K562 (cell line): ENCODE measurements around the gene MFSD11. TPM values are rescaled to one million over a fixed set of nuclear protein-coding genes. Genes with fewer than 3 reads are reported as not detected.

Experiments used
- ATAC-seq: fragments of 200-7000 bp; cut with Tn5 transposase; 3 replicates; pipeline ENCODE4 v1.9.1; 2020; ENCODE audit warnings: moderate library complexity
- BruUV-seq: library from RNA; stranded (reverse); fragments of 400-500 nt; replicated peaks from 2 replicates; lab custom pipeline; 2021; lab: Mats Ljungman, UMichigan
- CTCF ChIA-PET: fragments of 300-600 bp; formaldehyde crosslinking; extraction: SDS; loops from one replicate; lab custom pipeline; 2021; ENCODE audit warnings: low intra/inter-chr PET ratio; lab: Yijun Ruan, JAX
- POLR2A ChIA-PET: fragments of 300-600, 350-650 bp; sonication (Branson Sonifier 250); formaldehyde crosslinking; extraction: SDS; loops from one replicate; lab custom pipeline; 2021; ENCODE audit warnings: antibody characterized with exemption, inconsistent platforms; lab: Yijun Ruan, JAX
- DNase-seq, 4 experiments: peaks; one replicate each; pipeline versions ENCODE4 v3.0.0 to v3.0.0-alpha.2; 2011 to 2018; ENCODE audit warnings: low spot score in 3 of 4, mixed read lengths in 3 of 4; ENCODE audit errors: extremely low read depth in 1 of 4
- FAIRE-seq: peaks from 2 replicates; lab custom pipeline; 2011; peaks lifted over from hg19 to GRCh38; lab: Jason Lieb, UNC
- H2AFZ ChIP-seq: 2 replicates; pipeline ENCODE4 v1.6.0; 2011; ENCODE audit warnings: low read depth, low read length, control low read depth, inconsistent platforms
- H3K27ac ChIP-seq: fragments of 200-600 bp; 3 replicates; pipeline ENCODE4 v1.8.0; 2011; ENCODE audit warnings: low read depth, mild to moderate bottlenecking, control low read depth, inconsistent platforms, low read length, moderate library complexity, mixed read lengths; ENCODE audit errors: extremely low read depth
- H3K27me3 ChIP-seq, 2 experiments: fragments of 300-600 bp in 1 of 2; 2 replicates in 1 of 2; 3 replicates in 1 of 2; pipeline versions ENCODE4 v1.6.0 to v1.8.0; 2011; ENCODE audit warnings: inconsistent platforms in 2 of 2, low read length in 2 of 2, mild to moderate bottlenecking in 1 of 2, mixed read lengths in 1 of 2, moderate library complexity in 1 of 2; ENCODE audit not compliant: control insufficient read depth in 2 of 2, insufficient read depth in 2 of 2
- H3K36me3 ChIP-seq: fragments of 300-600 bp; 3 replicates; pipeline ENCODE4 v1.8.0; 2011; ENCODE audit warnings: mild to moderate bottlenecking, low read length, inconsistent platforms; ENCODE audit not compliant: control insufficient read depth, insufficient read depth
- H3K4me1 ChIP-seq, 2 experiments: fragments of 200-600 bp in 1 of 2; replicated peaks in 1 of 2; 2 replicates in 1 of 2; 3 replicates in 1 of 2; pipeline versions ENCODE4 v1.5.1 to v1.8.0; 2011; ENCODE audit warnings: inconsistent platforms in 2 of 2, low read length in 2 of 2, mild to moderate bottlenecking in 1 of 2, mixed read lengths in 1 of 2, moderate library complexity in 1 of 2; ENCODE audit not compliant: control insufficient read depth in 2 of 2, insufficient read depth in 2 of 2
- H3K4me2 ChIP-seq: 2 replicates; pipeline ENCODE4 v1.6.1; 2011; ENCODE audit warnings: low read length, control low read depth, inconsistent platforms, mixed read lengths; ENCODE audit not compliant: insufficient read depth
- H3K4me3 ChIP-seq: fragments of 200-600 bp; sonication (generic), shearing (Covaris generic); 2 replicates; pipeline ENCODE4 v1.5.1; 2016; ENCODE audit warnings: control low read depth, inconsistent platforms
- H3K79me2 ChIP-seq: fragments of 200-600 bp; 3 replicates; pipeline ENCODE4 v1.8.0; 2011; ENCODE audit warnings: low read length, inconsistent platforms; ENCODE audit not compliant: control insufficient read depth, insufficient read depth
- H3K9ac ChIP-seq, 2 experiments: 2 replicates each; pipeline versions ENCODE4 v1.6.0 to v1.6.1; 2011; ENCODE audit warnings: low read depth in 2 of 2, low read length in 2 of 2, control low read depth in 1 of 2, inconsistent platforms in 1 of 2, mild to moderate bottlenecking in 1 of 2, mixed read lengths in 1 of 2; ENCODE audit not compliant: insufficient read depth in 1 of 2
- H3K9me1 ChIP-seq: one replicate; pipeline ENCODE4 v1.6.0; 2011; ENCODE audit warnings: inconsistent platforms, mild to moderate bottlenecking, low read length, moderate library complexity; ENCODE audit not compliant: control insufficient read depth, insufficient read depth
- H3K9me3 ChIP-seq: replicated peaks from 2 replicates; pipeline ENCODE4 v1.5.1; 2011; ENCODE audit warnings: low read depth, low read length, inconsistent platforms; ENCODE audit not compliant: control insufficient read depth, insufficient read depth
- H4K20me1 ChIP-seq: replicated peaks from 2 replicates; pipeline ENCODE4 v1.6.1; 2011; ENCODE audit warnings: low read length, inconsistent platforms, mixed read lengths; ENCODE audit not compliant: control insufficient read depth, insufficient read depth
- DEAF1 ChIP-seq: fragments of 450-650 bp; formaldehyde crosslinking; IDR thresholded peaks from 2 replicates; pipeline ENCODE4 v1.4.0; 2020; ENCODE audit warnings: mild to moderate bottlenecking, moderate library complexity
- MTA3 ChIP-seq: fragments of 450-650 bp; formaldehyde crosslinking; IDR thresholded peaks from 2 replicates; pipeline ENCODE4 v1.6.1; 2017; ENCODE audit warnings: mild to moderate bottlenecking, borderline replicate concordance
- NFIC ChIP-seq: fragments of 450-650 bp; IDR thresholded peaks from 2 replicates; pipeline ENCODE4 v1.6.1; 2017; ENCODE audit warnings: mild to moderate bottlenecking, inconsistent platforms
- NFXL1 ChIP-seq: fragments of 450-650 bp; formaldehyde crosslinking; IDR thresholded peaks from 2 replicates; pipeline ENCODE4 v1.4.0; 2021; ENCODE audit warnings: mild to moderate bottlenecking
- STAG1 ChIP-seq: sonication (generic); formaldehyde crosslinking; IDR thresholded peaks from 2 replicates; pipeline ENCODE4 v1.5.0; 2020; ENCODE audit warnings: missing genetic modification reagents, borderline replicate concordance
- ZFX ChIP-seq: sonication (generic); formaldehyde crosslinking; IDR thresholded peaks from 2 replicates; pipeline ENCODE4 v1.8.0; 2022; ENCODE audit warnings: mild to moderate bottlenecking, missing genetic modification reagents, moderate library complexity
- ZKSCAN1 ChIP-seq: fragments of 150-350 bp; IDR thresholded peaks from 2 replicates; pipeline ENCODE4 v1.6.1; 2016; ENCODE audit warnings: low read depth, low read length
- ZNF785 ChIP-seq: fragments of 250-450 bp; sonication (Bioruptor Pico); IDR thresholded peaks from 2 replicates; pipeline ENCODE4 v1.4.0; 2020; ENCODE audit warnings: mild to moderate bottlenecking
- WGBS: fragments of 100-300 bp; shearing (Covaris generic); methylation state at CpG from one replicate; pipeline ENCODE4 v1.1.6; 2016; ENCODE audit warnings: low coverage, mixed read lengths; ENCODE audit not compliant: insufficient coverage; ENCODE audit errors: missing lambda C conversion rate; 5-methylcytosine and 5-hydroxymethylcytosine counted together
- in situ Hi-C: fragments of 300-500 bp; cut with MboI; formaldehyde crosslinking; loops from 4 replicates; pipeline ENCODE4 v1.15.0; 2018; ENCODE audit warnings: inconsistent platforms, mixed read lengths
- intact Hi-C: fragments of 100-400 bp; cut with micrococcal nuclease; formaldehyde crosslinking; loops from 2 replicates; pipeline ENCODE4 v1.14.2; 2022
- polyA plus RNA-seq, 8 experiments: library from polyadenylated mRNA; depleted of rRNA in 4 of 8; stranded (reverse) in 5 of 8; unstranded in 3 of 8; fragments of >200 nt; fragmentation: Nextera tagmentation in 2 of 8; fragmentation: Illumina TruSeq in 1 of 8; extraction: Ambion mirVana in 2 of 8; extraction: Trizol in 1 of 8; gene quantifications; 2 replicates each; pipeline versions ENCODE4 v1.2.1 to v1.2.3, GENCODE V29; 2011 to 2014; ENCODE audit warnings: inconsistent platforms in 1 of 8, missing spikeins in 1 of 8
- total RNA-seq, 7 experiments: library from RNA; depleted of rRNA in 6 of 7; stranded (reverse); fragments of >200 nt in 6 of 7; fragmentation: Illumina TruSeq in 2 of 7; extraction: Trizol in 2 of 7; gene quantifications; 2 replicates each; pipeline versions ENCODE4 v1.2.1 to v1.2.3, GENCODE V29; 2011 to 2021; ENCODE audit warnings: low replicate concordance in 1 of 7

The MFSD11 gene
- total and polyA plus RNA-seq, 9 of the 15 experiments (the other 6 are each of a cell fraction or from before 2014, with no cell fraction given) = 14.4 to 24.5 (median 19.9) TPM

- ChIA-PET CTCF (no interaction called here), POLR2A (no interaction called here)
- Histone ChIP-seq H3K4me1 (no peaks in the 10 kb centered on the region; a peak in 2 of 5 replicates), H3K4me2 (no peak overlapping the region), H3K27me3 (no peaks in the 10 kb centered on the region), H2AFZ (no peak overlapping the region), H3K4me3 (no peak overlapping the region), H3K9me1 (no peaks in the 10 kb centered on the region), H3K27ac (no peak overlapping the region), H3K79me2 (no peaks in the 10 kb centered on the region), H3K36me3 (peaks cover 27% of the 10 kb centered on the region; the same call in 2 of the 3 replicates), H4K20me1 (no peaks in the 10 kb centered on the region), H3K9me3 (no peaks in the 10 kb centered on the region), H3K9ac (no peak overlapping the region)
- intact Hi-C loops (no loop called here), in situ Hi-C loops (no loop called here)
- ATAC-seq (no peak), FAIRE-seq (no peak), DNase-seq (no peak)
- WGBS = 92% methylated on average over 4 of the region's 4 CpGs
- BruUV-seq = no TSS peak
- TF ChIP-seq ZFX (no peak), DEAF1 (no peak), NFXL1 (CRISPR knock-in tag) (no peak), STAG1 (CRISPR knock-in tag) (no peak), ZKSCAN1 (no peak), MTA3 (no peak), ZNF785 (no peak), NFIC (no peak)
- TF ChIP-seq, all 486 proteins: peak for 0
Measured at GRCh38 chr17:76752006-76752405, 14.1 kb downstream of the MFSD11 start.
